ENCODE measurements around the gene FBXO11. TPM values are rescaled to one million over a fixed set of nuclear protein-coding genes. Genes with fewer than 3 reads are reported as not detected.

FBXO11 gene
- total RNA-seq, 4 donors from 2014 or later: 37.3 to 53.8 (median 47.0) TPM

DNA sequence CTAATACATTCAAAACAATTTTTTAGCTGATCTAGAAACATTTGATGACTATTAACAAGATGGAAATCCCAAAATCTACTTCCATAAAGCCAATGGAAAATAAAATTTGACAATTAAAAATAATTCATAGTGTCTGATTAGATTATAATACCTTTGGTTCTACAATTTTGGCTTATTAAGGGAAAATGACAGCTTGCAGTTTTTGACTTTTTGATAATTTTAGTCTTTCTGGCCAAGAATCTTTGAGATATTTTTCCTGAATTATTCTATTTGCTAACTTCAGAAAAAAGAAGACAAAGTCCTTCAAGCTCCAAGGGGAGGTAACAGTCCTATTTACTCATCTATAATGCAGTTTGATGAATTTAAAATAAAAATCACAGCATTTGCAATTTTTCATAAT is 83.8 kb downstream of the FBXO11 start:
- no peak for DNase-seq (ENCODE audit: extremely low spot score)
- TF ChIP-seq POLR2A (IDR thresholded peaks at IDR 0.05; ENCODE audit: low read depth) (no peak), POLR2AphosphoS5 (IDR thresholded peaks at IDR 0.05) (no peak), EP300 (IDR thresholded peaks at IDR 0.05) (no peak)
- TF ChIP-seq, protein P1, sequence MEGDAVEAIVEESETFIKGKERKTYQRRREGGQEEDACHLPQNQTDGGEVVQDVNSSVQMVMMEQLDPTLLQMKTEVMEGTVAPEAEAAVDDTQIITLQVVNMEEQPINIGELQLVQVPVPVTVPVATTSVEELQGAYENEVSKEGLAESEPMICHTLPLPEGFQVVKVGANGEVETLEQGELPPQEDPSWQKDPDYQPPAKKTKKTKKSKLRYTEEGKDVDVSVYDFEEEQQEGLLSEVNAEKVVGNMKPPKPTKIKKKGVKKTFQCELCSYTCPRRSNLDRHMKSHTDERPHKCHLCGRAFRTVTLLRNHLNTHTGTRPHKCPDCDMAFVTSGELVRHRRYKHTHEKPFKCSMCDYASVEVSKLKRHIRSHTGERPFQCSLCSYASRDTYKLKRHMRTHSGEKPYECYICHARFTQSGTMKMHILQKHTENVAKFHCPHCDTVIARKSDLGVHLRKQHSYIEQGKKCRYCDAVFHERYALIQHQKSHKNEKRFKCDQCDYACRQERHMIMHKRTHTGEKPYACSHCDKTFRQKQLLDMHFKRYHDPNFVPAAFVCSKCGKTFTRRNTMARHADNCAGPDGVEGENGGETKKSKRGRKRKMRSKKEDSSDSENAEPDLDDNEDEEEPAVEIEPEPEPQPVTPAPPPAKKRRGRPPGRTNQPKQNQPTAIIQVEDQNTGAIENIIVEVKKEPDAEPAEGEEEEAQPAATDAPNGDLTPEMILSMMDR (IDR thresholded peaks at IDR 0.05): no peak
- no peaks in the 10 kb centered on the region for H3K4me1 ChIP-seq
- no peaks in the 10 kb centered on the region for H3K27me3 ChIP-seq
- intact Hi-C loops (cut with DNase I): no loop called here
- H3K36me3 ChIP-seq: peaks cover 29 to 92% (median 64%) of the 10 kb centered on the region in 4 donors
- no peak overlapping the region for H3K4me3 ChIP-seq
- no peaks in the 10 kb centered on the region for H3K9me3 ChIP-seq
- no peak overlapping the region for H3K27ac ChIP-seq (replicated peaks in 1 of 4)

DNA sequence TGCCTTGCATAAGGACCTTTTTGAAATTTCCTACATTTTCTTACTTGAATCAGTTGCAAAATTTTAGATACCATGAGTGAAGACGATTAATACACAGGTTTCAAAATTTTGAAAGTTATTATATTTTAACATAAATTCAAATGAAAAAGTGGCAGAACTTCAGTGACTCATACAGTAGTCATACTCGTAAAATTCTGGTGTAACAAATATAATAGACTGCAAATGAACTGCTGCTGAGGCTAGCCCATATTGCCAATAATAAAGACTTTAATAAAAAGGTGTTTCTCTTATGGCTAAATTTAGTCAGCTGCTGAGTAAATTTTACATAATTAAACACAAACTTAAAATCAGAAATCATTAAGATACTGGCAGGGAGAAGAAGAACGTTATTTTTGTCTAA is 86.5 kb downstream of the FBXO11 start:
- Histone ChIP-seq H3K4me3 (no peak overlapping the region), H3K36me3 (peaks cover 33 to 92% (median 72%) of the 10 kb centered on the region in 4 donors), H3K27ac (replicated peaks in 1 of 4) (no peak overlapping the region), H3K4me1 (no peaks in the 10 kb centered on the region), H3K9me3 (no peaks in the 10 kb centered on the region), H3K27me3 (no peaks in the 10 kb centered on the region)
- TF ChIP-seq, protein P1 (IDR thresholded peaks at IDR 0.05): no peak
- TF ChIP-seq POLR2A (IDR thresholded peaks at IDR 0.05; ENCODE audit: low read depth) (no peak), POLR2AphosphoS5 (IDR thresholded peaks at IDR 0.05) (no peak), EP300 (IDR thresholded peaks at IDR 0.05) (no peak)
- WGBS: 95% methylated on average over 3 of the region's 3 CpGs
- intact Hi-C loops (cut with DNase I): no loop called here
- DNase-seq (ENCODE audit: extremely low spot score): no peak

DNA sequence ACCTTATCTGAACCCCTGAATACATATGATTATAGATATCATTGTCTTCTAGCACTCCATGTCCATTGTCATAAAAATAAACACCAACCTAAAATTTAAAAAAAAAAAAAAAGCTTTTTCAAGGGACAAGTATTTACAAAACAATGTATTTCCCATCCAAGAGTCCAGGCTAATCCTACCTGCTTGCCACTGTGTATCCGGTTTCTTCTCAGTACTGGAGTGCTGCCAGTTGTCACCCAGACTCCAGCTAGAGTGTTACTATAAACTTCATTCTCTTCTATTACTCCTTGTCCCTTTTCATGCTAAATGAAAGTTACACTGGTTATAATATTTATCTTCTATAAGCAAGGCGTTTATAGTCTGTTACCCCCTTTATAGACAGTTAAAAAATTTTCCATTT is 87.5 kb downstream of the FBXO11 start:
- TF ChIP-seq POLR2A (IDR thresholded peaks at IDR 0.05; ENCODE audit: low read depth) (no peak), EP300 (IDR thresholded peaks at IDR 0.05) (no peak), POLR2AphosphoS5 (IDR thresholded peaks at IDR 0.05) (no peak)
- TF ChIP-seq, protein P1 (IDR thresholded peaks at IDR 0.05): no peak
- no peak overlapping the region for H3K27ac ChIP-seq (replicated peaks in 1 of 4)
- no peak for DNase-seq (ENCODE audit: extremely low spot score)
- 72% methylated on average over 2 of the region's 2 CpGs for WGBS
- intact Hi-C loops (cut with DNase I): no loop called here
- no peak overlapping the region for H3K4me3 ChIP-seq
- no peaks in the 10 kb centered on the region for H3K9me3 ChIP-seq
- peaks cover 33 to 92% (median 75%) of the 10 kb centered on the region in 4 donors for H3K36me3 ChIP-seq
- H3K4me1 ChIP-seq: no peaks in the 10 kb centered on the region
- H3K27me3 ChIP-seq: no peaks in the 10 kb centered on the region

DNA sequence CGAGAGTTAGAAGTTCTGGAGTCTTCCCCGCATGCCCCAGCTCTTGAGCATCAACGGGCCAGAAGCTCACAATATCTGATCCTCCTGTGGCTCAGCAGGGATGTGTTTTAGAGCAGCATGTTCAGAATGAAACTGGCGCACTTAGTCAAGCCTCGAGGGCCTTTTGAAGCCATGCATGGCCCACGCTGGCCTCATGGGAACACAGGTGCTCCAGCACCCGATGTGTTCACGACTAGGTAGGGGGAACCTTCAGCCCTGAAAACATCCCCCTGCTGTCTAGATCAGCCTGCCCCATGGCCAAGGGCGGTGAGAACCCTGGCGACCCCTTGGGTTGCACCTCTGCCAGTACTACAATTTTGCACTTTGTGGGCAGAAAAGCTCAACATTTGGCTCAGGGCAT is 90.5 kb downstream of the FBXO11 start:
- peaks cover 0 to 9% (median 2%) of the 10 kb centered on the region in 4 donors for H3K4me1 ChIP-seq
- H3K36me3 ChIP-seq: peaks cover 24 to 99% (median 79%) of the 10 kb centered on the region in 4 donors
- no peak overlapping the region for H3K4me3 ChIP-seq
- WGBS: 99% methylated on average over 10 of the region's 10 CpGs
- H3K27me3 ChIP-seq: no peaks in the 10 kb centered on the region
- no peaks in the 10 kb centered on the region for H3K9me3 ChIP-seq
- intact Hi-C loops (cut with DNase I): no loop called here
- no peak overlapping the region for H3K27ac ChIP-seq (replicated peaks in 1 of 4)
- no peak for DNase-seq (ENCODE audit: extremely low spot score)
- TF ChIP-seq EP300 (IDR thresholded peaks at IDR 0.05) (no peak), POLR2AphosphoS5 (IDR thresholded peaks at IDR 0.05) (no peak), POLR2A (IDR thresholded peaks at IDR 0.05; ENCODE audit: low read depth) (no peak)
- TF ChIP-seq, protein P1 (IDR thresholded peaks at IDR 0.05): no peak

DNA sequence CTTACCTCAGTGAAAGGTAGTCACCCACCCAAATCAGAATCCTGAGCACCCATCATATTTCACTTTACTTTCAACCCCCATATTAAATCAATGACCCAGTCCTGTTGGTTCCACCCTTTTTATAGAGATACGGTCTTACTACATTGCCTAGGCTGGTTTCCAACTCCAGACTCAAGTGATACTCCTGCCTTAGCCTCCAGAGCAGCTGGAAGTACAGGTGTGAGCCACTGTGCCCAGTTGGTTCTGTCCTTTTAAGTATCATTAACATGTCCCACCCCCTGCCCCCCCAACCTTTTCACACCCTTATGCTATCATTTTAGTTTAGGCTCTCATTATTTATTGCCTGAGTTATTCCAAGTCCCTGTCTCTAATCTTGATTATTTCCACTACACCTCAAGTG is 94.6 kb downstream of the FBXO11 start:
- TF ChIP-seq EP300 (IDR thresholded peaks at IDR 0.05): no peak
- TF ChIP-seq, protein P1 (IDR thresholded peaks at IDR 0.05): no peak
- no peak for TF ChIP-seq POLR2A (IDR thresholded peaks at IDR 0.05; ENCODE audit: low read depth)
- TF ChIP-seq POLR2AphosphoS5 (IDR thresholded peaks at IDR 0.05): no peak
- intact Hi-C loops (cut with DNase I): no loop called here
- DNase-seq (ENCODE audit: extremely low spot score): no peak
- H3K4me1 ChIP-seq: peaks cover 0 to 26% (median 23%) of the 10 kb centered on the region in 4 donors
- no peaks in the 10 kb centered on the region for H3K27me3 ChIP-seq
- H3K4me3 ChIP-seq: no peak overlapping the region
- H3K27ac ChIP-seq (replicated peaks in 1 of 4): no peak overlapping the region
- H3K36me3 ChIP-seq: peaks cover 27 to 97% (median 70%) of the 10 kb centered on the region in 4 donors
- no peaks in the 10 kb centered on the region for H3K9me3 ChIP-seq
- WGBS: 76% methylated on average over 1 of the region's 1 CpG
